Testis (tissue), 3 donors: ENCODE measurements around the gene TRIL. TPM values are rescaled to one million over a fixed set of nuclear protein-coding genes. Genes with fewer than 3 reads are reported as not detected.

Experiments used
- DNase-seq: peaks from one replicate; pipeline ENCODE4 v3.0.0-alpha.2; 2019
- H3K27ac ChIP-seq, 2 donors: fragments of 200-600 bp; sonication (generic); one replicate each; pipeline ENCODE4 v1.5.1; 2019
- H3K27me3 ChIP-seq: fragments of 200-600 bp; sonication (generic); one replicate; pipeline ENCODE4 v1.5.1; 2019
- H3K36me3 ChIP-seq: fragments of 200-600 bp; sonication (generic); one replicate; pipeline ENCODE4 v1.5.1; 2017; ENCODE audit warnings: low read depth; ENCODE audit errors: missing control alignments
- H3K4me1 ChIP-seq: fragments of 200-600 bp; sonication (generic); one replicate; pipeline ENCODE4 v1.5.1; 2019
- H3K4me3 ChIP-seq, 2 donors: fragments of 200-600 bp; sonication (generic); one replicate each; pipeline ENCODE4 v1.5.1; 2017 to 2019
- H3K9me3 ChIP-seq: fragments of 200-600 bp; sonication (generic); one replicate; pipeline ENCODE4 v1.5.1; 2017
- POLR2A ChIP-seq: fragments of 450-650 bp; IDR thresholded peaks from one replicate; pipeline ENCODE4 v1.6.1; 2017; ENCODE audit warnings: antibody characterized with exemption, mild to moderate bottlenecking, moderate library complexity
- WGBS, 2 donors: methylation state at CpG; one replicate each; pipeline ENCODE4 v1.1.5; 2018; 5-methylcytosine and 5-hydroxymethylcytosine counted together
- intact Hi-C: fragments of 100-400 bp; cut with DNase I; formaldehyde crosslinking; loops from one replicate; pipeline ENCODE4 v1.15.1; 2023; ENCODE audit warnings: low total_unique reads
- polyA plus RNA-seq: library from polyadenylated mRNA; stranded (reverse); fragments of 350-450 nt; fragmentation: Illumina TruSeq; extraction: RNeasy Lipid Tissue Mini Kit (QIAGEN cat#74804); gene quantifications from one replicate; pipeline ENCODE4 v1.2.3, GENCODE V29; 2014; ENCODE audit warnings: low read depth, low replicate concordance; ENCODE audit not compliant: insufficient read depth
- total RNA-seq, 2 donors: library from RNA; depleted of rRNA; stranded (reverse); fragments of >200 nt; gene quantifications; one replicate each; pipeline ENCODE4 v1.2.3, GENCODE V29; 2016
- TF ChIP-seq, protein P1 (sequence below), 3 experiments: fragments of 450-650 bp in 2 of 3; fragments of 200-600 bp in 1 of 3; sonication (generic) in 1 of 3; IDR thresholded peaks; one replicate each; pipeline ENCODE4 v1.5.1; 2016 to 2019; ENCODE audit warnings: antibody characterized with exemption in 3 of 3, mild to moderate bottlenecking in 2 of 3, moderate library complexity in 1 of 3

Gene TRIL
- total and polyA plus RNA-seq, 3 donors from 2014 or later = 0.99 to 2.0 (median 1.3) TPM

DNA sequence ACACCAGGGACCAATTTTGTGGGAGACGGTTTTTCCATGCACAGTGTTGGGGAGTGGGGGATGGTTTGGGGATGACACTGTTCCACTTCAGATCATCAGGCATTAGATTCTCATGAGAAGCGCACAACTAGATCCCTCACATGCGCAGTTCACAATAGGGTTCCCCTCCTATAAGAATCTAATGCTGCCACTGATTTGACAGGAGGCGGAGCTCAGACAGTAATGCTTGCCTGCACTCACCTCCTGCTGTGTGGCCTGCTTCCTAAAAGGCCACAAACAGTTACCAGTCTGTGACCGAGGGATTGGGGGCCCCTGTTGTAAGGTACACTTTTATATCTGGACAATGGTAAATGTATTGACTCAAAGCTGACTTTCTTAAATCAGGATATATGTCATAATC lies 45.6 kb upstream of the TRIL start:
- 95 to 97% methylated on average over 5 of the region's 5 CpGs for WGBS, 2 donors
- intact Hi-C loops = no loop called here

DNA sequence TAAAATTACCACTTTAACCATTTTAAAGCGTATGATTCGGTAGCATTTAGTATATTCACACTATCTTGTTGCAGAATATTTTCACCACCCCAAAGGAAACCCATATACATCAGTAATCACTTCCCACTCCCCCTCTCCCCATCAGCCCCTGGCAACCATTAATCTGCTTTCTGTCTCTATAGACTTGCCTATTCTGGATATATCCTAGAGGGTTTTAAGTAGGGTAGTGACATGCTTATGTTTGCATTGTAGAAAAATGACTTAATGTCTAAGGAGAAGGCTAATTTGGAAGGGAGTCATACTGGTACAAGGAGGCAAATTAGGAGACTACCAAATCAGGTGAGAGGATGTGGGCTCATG lies 42.6 kb upstream of the TRIL start:
- no peaks in the 10 kb centered on the region for H3K4me1 ChIP-seq
- intact Hi-C loops = no loop called here

More for the DNA sequence above, 45.6 kb upstream of the TRIL start:
- Histone ChIP-seq H3K27me3 (no peaks in the 10 kb centered on the region), H3K36me3 (no peaks in the 10 kb centered on the region), H3K27ac (no peak overlapping the region), H3K9me3 (no peaks in the 10 kb centered on the region), H3K4me1 (no peaks in the 10 kb centered on the region), H3K4me3 (no peak overlapping the region)
- DNase-seq = no peak
- TF ChIP-seq, protein P1, sequence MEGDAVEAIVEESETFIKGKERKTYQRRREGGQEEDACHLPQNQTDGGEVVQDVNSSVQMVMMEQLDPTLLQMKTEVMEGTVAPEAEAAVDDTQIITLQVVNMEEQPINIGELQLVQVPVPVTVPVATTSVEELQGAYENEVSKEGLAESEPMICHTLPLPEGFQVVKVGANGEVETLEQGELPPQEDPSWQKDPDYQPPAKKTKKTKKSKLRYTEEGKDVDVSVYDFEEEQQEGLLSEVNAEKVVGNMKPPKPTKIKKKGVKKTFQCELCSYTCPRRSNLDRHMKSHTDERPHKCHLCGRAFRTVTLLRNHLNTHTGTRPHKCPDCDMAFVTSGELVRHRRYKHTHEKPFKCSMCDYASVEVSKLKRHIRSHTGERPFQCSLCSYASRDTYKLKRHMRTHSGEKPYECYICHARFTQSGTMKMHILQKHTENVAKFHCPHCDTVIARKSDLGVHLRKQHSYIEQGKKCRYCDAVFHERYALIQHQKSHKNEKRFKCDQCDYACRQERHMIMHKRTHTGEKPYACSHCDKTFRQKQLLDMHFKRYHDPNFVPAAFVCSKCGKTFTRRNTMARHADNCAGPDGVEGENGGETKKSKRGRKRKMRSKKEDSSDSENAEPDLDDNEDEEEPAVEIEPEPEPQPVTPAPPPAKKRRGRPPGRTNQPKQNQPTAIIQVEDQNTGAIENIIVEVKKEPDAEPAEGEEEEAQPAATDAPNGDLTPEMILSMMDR (IDR thresholded peaks at IDR 0.05) = no peak
- no peak for TF ChIP-seq POLR2A

DNA sequence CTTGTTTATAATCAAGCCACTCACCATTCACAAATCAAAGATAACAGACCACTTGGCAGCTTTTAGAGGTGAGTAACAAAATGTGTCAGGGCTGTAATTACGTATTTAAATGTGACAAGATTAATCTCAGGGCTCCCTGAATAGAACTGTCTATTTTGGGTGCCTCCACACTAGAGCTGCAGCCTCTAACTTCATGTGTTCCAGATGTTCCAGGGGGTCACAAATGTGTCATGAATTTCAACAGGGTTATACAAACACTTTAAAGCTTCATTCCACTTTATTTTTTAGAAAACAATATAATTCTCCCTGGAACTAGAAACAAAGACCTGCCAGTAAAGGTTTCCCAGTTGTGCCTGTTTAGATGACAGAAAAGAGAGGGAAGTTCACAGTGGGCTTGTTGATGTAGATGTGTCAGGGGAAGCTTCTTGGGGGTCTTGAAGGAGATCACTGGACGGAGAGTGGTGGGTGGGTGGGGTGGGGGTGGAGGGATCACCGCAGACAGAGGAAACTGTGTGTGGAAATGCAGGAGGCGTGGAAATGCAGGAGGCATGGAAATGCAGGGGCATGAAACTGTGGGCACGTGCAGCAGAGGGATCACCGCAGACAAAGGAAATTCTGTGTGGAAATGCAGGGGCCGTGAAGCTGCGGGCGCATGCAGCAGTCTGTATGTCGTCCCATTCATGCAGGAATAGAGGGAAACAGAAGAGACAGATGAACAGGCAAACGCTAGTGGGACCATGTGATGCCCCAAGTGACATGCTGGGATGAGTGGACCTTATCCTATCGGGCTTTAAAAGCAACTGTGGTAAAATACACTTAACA lies 42.0 kb upstream of the TRIL start:
- Histone ChIP-seq H3K4me3 (no peak overlapping the region), H3K27ac (no peak overlapping the region), H3K27me3 (no peaks in the 10 kb centered on the region), H3K9me3 (no peaks in the 10 kb centered on the region), H3K36me3 (no peaks in the 10 kb centered on the region), H3K4me1 (no peaks in the 10 kb centered on the region)
- intact Hi-C loops = no loop called here
- no peak for DNase-seq
- WGBS, 2 donors = 86 to 91% methylated on average over 12 of the region's 12 CpGs
- no peak for TF ChIP-seq POLR2A
- TF ChIP-seq, protein P1 (IDR thresholded peaks at IDR 0.05) = no peak

More for the DNA sequence above, 42.6 kb upstream of the TRIL start:
- DNase-seq = no peak
- no peaks in the 10 kb centered on the region for H3K27me3 ChIP-seq
- no peak overlapping the region for H3K4me3 ChIP-seq
- no peaks in the 10 kb centered on the region for H3K36me3 ChIP-seq
- TF ChIP-seq, protein P1 (IDR thresholded peaks at IDR 0.05) = no peak
- no peaks in the 10 kb centered on the region for H3K9me3 ChIP-seq
- WGBS, 2 donors = 93 to 96% methylated on average over 2 of the region's 2 CpGs
- H3K27ac ChIP-seq = no peak overlapping the region

DNA sequence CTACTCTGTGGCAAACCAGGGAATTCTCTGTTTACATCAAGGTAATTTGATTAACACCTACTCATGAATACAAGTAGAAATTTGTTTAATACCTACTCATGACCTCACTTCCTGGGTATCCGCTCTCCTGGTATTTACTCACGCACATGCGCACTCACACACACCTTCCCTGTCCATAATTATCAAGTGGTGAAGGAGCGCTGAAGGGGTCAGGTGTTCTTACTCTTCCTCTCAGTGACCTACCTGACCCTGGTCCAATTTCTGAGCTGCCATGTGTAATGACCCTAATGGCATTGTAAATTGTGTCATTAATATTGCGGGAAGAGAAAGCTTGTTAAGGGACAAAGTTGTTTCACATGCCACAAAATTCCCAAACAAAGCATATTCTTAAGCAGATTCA lies 41.3 kb upstream of the TRIL start:
- Histone ChIP-seq H3K36me3 (no peaks in the 10 kb centered on the region), H3K27me3 (no peaks in the 10 kb centered on the region), H3K9me3 (no peaks in the 10 kb centered on the region), H3K4me1 (no peaks in the 10 kb centered on the region), H3K4me3 (no peak overlapping the region), H3K27ac (no peak overlapping the region)
- no peak for DNase-seq
- no peak for TF ChIP-seq POLR2A
- TF ChIP-seq, protein P1 (IDR thresholded peaks at IDR 0.05) = no peak
- intact Hi-C loops = no loop called here
- WGBS, 2 donors = 91 to 92% methylated on average over 5 of the region's 5 CpGs

DNA sequence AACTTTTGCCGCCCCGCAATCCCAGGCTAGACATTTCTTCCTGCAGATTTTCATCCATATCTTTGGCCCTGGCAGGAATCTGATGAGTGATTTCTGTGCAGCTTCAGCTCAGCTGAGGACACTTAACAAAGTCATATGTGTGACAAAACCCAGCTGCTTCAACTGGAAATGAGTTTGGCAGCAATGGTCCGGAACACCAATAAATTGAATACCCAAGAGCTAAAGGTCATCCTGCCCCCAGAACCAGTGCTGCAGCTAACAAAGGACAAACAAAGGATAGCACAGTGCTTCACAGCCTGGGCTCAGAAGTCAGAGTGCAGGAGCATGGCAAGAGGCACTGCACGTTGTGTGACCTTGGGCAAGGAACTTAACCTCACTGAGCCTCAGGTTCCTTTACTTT lies 40.0 kb upstream of the TRIL start:
- Histone ChIP-seq H3K4me3 (no peak overlapping the region), H3K9me3 (no peaks in the 10 kb centered on the region), H3K4me1 (no peaks in the 10 kb centered on the region), H3K27me3 (no peaks in the 10 kb centered on the region), H3K27ac (no peak overlapping the region), H3K36me3 (no peaks in the 10 kb centered on the region)
- intact Hi-C loops = no loop called here
- WGBS, 2 donors = 68 to 73% methylated on average over 4 of the region's 4 CpGs
- TF ChIP-seq POLR2A = no peak
- TF ChIP-seq, protein P1 (IDR thresholded peaks at IDR 0.05) = no peak
- no peak for DNase-seq
